HG03060 (cell line): Measurements from ENCODE around the gene DOCK9.

Experiments
- ATAC-seq: cut with Tn5 transposase; IDR thresholded peaks from one replicate; pipeline ENCODE4 v1.9.1; 2021; ENCODE audit warnings: low read depth, moderate number of reproducible peaks; ENCODE audit not compliant: unreplicated experiment

The DOCK9 gene

DNA sequence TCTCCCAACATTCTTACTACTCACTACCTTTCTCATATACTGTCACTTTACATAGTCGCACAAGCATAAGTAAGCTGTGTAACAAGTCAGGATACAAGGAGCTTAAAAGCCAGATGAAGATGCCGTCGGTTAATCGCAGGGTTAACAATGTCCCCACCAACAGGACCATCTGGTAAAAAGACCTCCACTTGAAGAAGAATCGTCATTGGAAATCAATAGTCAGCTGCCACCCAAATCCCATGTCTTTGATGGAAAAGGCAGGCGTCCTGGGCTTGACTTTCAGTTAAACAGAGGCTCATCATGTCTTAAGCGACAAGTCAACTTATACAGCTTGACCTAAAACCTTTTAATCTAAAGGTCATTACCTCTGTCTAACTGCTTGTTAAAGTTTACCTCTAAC lies 27.2 kb downstream of the DOCK9 start:
- ATAC-seq: no peak

DNA sequence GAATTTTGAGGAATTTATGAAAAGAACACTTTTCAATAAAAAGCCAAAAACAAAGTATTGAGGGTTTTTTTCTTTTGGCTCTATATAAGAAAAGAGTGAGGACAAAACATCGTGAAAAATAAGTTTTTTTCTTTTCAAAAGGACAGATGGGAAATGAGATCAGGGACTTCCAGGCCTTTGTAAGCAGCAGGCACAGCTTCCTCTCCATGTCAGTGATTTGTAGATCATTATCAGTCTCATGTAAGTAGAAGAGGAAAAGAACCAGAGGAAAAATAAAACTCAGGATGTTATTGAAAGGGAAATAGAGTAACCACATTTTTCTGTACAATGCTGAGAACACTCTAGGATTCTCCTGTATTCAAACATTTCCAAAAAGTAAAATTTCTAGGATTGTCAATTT lies 29.9 kb downstream of the DOCK9 start:
- ATAC-seq: no peak

DNA sequence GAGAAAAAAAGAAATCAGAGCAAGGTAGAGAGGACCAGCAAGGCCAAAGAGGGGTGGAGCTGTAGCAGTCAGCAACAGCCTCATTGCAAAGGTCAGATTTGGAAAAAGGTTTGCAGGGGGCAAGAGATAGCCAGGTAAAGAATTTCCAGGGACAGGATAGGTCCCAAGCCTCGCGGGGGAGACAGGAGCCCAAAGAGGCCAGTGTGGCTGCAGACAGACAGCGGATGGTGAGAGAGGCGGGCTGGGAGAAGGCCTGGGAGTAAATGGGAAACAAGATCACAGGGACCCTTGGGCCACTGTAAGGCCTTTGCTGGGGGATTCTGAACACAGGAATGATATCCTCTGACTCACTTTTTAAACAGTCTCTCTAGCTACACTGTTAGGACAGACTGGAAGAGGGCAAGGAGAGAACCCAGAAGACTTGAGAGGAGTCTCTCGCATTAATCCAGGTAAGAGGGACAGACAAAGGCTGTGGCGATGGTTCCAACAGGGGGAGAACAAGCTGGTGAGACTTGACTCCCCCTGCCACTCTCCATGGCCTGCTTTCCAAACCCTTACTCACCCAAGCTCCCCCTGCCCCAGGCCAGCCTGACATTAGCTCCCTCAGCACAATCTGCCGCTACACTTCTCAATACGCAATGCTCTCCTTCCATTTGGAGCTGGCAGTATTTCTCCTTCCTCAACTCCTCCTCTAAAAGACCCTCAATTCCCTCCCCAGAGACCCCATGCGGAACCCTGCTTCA lies 31.8 kb downstream of the DOCK9 start:
- ATAC-seq: no peak

DNA sequence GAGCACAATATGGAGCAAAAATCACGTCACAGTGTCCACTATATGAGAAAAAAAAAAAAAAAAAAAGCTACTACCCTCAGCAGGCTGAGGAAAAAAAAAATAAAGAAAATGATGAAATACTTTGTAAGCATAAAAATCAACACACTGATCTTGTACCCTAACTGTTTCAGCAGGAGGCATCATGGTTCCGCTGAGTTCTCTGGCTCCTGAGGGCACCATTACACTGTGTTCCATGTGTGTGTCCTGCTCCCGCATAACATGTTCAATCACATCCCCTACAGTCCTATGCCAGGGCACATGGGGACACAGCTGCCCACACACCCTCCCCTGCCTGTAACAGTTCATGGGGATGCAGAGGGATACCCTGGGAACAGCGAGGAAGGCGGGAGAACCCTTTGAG lies 33.5 kb downstream of the DOCK9 start:
- no peak for ATAC-seq

DNA sequence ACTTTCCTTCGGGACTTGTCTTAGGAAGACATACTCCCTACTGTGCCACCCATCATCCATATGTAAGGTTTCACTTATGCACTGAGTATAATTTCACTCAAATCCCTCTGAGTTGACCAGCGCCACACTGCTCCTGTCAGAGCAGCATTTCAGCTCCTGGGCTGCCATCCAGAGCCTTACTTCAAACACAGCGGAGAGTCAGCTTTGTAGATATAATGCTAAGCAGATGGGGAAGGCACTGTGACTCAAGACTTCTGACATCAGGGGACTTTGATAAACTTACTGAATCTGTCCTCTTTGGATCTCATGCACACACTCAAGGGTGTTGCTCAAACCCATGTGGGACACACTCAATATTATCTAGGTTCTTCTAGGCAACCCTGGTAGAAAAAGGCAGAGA lies 34.9 kb downstream of the DOCK9 start:
- ATAC-seq: no peak

DNA sequence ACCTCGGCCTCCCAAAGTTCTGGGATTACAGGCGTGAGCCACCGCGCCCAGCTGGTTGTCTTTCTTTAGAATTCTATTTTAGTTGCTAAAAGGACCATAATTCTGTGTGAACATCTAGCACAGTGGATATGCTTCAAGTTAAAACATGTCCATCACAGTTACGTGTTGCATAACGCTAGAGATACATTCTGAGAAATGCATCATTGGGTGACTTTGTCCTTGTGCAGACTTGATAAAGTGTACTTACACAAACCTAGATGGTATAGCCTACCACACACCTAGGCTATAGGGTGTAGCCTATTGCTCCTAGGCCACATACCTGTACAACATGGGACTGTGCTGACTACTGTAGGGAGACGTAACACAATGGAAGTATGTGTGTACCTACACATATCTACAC lies 35.4 kb downstream of the DOCK9 start:
- ATAC-seq: no peak

DNA sequence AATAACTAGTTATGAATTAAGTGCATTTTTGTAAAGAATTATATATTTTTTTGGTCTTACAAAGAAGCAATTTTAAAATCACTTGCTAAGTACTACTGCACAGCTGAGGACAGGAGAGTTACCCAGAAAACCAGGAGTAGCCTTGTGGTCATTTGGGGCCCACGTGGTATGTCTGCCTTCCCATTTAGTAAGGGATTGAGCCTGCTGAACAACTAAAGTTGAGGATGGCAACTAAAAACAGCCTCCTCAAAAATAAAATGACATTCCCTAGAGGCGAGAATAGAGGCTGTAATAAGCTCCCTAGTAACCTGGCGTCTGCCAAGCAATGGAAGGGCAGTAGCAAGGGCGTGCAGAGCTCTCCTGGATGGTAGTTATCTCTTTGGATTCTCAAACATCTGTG lies 36.3 kb downstream of the DOCK9 start:
- no peak for ATAC-seq

DNA sequence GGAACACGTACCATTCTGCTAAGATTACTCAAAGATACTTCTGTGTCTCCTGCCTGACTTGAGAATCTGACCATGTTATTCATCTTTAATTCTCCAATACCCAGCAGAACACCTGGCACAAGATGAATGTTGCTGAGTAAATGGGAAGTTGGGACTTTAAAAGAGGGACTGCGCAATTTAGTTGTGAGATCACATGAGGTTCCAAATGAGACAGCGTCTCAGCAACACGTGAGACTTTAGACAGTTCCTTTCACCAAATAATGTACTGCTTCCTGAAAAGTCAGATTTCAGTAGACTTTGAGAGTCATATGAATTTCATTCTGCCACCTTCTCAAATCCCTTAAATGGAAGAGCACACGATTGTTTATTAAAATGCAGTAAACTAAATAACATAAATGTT lies 36.7 kb downstream of the DOCK9 start:
- no peak for ATAC-seq

DNA sequence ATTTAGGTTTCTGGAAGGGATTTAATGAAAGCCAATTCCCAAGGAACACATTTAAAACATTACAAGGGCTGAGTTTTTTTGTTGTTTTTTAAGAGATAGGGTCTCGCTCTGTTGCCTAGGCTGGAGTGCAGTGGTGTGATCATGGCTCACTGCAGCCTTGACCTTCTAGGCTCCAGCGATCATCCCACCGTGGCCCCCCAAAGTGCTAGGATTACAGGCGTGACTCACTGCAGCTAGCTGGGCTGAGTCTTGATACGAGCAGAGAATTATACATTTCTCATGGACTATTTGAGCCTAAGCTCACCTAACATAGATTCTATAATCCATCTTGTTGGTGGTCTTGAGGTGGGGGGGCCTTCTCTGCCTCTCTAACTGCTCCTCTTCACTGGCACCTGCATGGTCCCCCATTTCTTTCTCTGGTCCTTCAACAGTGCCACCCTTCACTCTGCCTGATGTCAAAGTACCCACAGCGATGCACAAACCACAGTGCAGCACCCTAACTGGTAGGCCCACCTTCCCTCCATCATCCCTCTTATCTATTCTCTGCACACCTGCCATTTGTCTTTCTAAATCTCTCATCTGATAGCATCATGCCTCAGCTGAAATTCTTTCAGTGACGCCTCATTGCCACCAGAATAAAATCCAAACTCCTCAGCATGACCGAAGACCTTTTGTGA lies 37.4 kb downstream of the DOCK9 start:
- ATAC-seq: no peak

DNA sequence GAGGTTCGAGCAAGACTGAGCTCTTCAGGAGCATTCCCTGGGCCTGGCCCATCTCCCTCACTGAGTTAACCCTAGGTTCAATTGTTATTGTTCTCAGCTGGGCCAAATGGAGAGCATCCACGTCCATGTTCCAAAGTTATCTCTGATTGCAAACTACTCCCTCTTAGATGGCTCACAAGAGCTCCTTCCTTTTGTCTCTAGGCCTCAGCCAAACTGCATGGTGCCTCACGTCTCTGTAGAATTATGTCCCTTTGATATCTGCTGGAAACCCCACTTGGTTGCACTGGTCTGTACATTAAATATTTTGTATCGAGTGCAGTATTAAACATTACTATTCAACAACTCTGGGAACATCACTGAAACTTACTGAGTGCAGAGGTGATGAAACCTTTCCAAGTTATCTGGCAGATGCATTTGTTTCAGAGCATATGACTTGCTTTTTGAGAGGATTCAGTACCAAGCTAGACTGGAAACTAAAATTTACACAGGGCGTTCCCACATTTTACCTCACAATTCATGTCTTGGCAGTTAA lies 38.1 kb downstream of the DOCK9 start:
- no peak for ATAC-seq

DNA sequence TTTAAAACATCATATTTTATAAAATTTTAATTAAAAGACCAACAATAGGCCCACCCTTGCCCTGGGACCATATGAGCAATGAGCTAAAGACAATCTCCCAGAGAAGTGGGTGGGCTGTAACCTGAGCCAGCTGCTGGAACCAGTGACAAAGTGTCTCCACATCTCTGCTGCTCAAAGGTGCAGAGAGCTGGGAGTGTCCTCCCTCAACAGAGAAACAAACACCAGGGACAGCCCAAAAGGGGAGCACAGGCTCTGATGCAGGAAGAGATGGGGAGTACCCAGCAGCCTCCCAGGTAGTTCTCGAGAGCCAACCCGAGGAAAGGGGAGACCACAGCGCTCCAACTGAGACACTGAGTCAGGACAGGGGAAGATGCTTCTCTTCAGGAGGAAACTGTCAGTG lies 39.1 kb downstream of the DOCK9 start:
- ATAC-seq: no peak

DNA sequence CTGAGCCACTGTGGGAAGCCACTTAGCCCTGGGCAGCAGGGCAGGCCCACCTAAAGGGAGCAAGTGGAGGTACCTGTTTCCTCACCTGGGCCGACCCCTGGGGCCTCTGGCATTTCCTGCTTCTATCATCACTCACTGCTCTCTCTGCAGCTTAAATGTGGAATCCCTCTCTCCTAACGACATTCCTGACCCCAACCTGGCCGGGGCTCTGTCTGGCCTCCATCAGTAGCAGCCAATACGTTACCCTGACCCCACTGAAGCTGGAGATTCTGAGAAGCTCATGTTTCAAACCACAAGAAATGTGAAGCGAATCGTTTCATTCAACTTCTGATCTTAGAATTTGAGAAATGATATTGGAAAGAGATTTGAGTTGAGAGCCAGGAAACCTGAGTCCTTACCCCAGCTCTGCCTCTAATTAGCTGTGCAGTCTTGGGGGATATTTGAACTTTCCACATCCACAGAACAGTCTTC lies 39.9 kb downstream of the DOCK9 start:
- no peak for ATAC-seq

DNA sequence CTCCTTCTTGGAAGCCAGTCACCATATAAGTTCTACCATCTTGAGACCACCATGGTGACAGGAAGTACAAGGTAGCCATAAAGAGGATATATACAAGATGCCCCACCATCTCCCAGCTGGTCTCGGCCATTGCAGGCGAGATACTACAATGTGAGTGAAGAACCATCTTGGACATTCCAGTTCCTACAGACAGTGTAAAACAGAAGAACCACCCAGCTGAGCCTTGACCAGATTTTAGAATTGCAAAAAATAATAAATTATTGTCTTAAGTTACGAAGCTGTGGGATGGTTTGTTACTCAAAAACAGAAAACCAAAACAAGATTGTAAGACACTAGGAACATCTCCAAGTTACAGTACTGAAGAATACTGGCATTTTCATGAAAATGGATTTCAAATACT lies 43.6 kb downstream of the DOCK9 start:
- ATAC-seq: no peak

DNA sequence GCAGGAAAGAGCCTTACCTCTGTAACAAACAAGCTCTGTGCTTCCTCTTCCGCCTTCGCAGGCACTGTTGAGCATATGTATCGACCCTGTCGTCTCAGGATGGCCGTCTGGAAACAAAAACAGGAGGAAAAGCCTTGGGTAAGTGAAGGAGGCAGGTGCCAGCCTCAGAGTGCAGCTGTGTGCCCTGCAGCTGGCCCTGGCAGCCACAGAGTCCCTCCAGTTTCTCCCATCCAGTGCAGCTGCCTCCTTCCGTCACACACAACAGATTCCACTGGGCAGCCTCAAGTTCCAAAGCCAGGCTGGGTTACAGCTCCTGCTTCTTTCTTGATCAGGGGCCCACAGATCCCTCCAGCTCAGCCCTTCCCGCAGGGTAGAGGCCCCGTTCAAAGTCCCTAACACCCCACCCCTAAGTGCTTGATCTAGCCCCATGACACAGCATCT lies 47.7 kb downstream of the DOCK9 start:
- no peak for ATAC-seq

DNA sequence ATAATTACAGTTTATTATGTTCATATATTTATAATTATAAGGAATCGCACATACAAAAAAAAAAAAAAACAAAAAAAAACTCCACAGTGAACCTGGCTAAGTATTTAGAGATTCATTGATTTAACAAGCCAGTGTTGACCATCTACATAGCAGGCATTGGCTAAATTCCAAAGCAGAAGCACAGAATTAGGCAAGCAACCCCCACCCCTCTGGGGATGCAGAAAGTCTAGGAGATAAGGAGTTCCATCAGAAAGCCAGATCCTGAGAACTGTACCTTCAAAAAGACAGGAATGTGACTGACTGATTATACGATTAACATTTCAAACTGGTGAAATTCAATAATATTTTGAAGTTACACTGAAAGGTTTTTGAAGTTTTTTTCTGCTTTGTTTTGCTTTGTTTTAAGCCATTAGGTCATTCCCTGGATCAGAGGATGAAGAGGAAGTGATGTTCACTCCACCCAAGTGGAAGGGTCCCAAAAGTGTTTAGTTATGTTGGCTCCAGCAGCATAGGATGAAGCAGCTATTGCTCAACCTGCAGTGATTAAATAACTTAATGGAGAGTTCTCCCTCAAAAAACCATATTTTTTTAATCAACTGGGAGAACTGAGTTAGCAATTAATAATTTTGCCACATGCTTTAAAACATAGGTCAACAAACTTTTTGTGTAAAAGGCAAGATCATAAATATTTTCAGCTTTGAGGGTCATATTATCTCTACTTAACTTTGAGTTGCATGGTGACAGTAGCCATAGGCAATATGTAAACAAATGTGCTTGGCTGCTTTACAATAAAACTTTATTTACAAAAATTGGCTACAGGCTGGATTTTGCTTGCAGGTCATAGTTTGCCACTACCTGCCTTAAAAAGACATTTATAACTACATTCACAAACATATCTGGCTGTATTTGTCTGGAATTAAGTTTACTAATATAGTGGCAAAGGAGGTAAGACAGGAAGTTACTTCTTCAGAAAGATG lies 49.6 kb downstream of the DOCK9 start:
- ATAC-seq: no peak

DNA sequence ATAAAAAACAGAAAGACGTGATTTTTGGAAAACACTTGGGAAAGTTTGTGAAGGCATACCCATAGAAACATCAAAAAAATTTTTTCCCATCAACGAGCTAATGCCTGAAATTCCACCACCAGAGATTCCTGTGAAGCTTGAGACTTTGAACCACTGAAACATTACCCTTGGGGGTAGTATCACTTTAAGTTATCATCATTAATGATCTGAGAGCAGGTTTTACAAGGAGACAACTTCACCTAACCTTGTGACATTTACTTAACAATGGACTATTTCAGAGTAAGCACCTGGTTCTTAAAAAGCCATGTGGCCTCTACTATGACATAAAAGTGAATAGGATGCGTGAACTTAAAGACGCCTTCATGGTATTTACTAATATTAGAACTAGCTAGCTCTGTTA lies 51.9 kb downstream of the DOCK9 start:
- no peak for ATAC-seq

DNA sequence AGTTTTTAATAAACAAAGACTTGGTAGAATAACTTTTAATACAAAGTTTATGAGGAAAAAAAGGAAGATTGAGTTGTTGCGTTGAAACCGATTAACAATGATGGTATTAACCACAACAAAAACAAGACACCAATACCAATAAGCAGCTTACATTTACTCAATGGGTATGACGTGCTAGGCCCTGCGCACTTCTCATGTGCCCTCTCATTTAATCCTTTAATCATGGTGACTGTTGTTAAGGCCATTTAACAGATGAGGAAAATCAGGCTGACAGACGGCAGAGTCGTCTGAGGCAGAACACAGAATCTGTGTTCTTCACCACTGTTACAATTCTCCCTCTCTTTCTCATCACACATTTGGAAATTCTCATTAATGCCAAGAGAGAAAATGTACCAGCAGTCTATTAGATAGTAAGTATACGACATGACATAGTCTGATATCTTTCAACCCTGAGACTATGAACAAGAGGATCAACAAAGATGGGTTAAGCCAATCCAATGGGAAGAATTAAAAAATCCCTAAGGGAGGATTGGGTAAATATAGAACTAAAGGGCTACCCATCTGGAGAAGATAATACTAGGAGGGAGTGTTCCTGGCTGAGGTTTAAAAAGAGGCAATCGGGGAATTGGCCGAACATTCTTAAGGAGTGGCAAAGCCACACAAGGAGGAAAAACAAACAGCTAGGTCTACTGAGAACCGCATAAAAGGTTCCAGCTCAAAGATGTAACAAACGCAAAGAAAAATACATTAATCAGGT lies 54.0 kb downstream of the DOCK9 start:
- no peak for ATAC-seq

DNA sequence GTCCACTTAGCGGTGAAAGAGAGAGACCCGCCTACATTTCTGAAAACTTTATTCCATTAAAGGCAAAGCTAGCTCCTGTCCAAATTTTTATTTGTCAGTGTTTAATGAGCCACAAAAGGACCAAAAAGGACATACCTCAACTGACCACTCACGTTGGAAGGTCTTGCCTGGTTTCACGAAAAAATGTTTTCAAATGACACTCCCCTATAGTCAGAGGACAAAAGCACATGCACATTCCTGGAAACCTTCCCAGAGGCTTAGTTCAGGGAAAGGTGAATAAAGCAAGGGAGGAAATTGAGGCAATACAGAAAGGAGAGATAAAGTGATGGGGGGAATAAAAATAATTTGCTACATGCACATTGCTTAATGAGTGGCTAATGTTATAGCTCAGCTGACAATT lies 55.6 kb downstream of the DOCK9 start:
- ATAC-seq: no peak

DNA sequence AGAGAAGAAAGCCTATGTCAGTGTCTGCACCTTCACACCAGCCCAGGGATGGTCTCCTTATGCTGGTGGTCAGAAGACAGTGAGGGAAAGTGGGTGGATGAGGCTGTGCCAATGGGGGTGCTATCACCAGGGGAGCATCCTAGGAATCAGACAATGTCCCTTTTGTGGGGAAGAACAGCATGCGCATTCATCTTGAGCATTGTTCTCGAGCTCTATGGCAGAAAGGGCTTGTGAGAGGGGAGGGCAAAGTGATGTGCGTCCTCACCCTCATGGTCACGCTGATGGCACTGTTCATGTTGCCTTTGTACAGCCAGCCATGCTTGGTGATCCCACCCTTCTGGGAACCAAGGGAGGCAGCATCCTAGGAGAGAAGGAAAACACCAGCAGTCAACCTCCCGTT lies 56.1 kb downstream of the DOCK9 start:
- ATAC-seq: no peak

DNA sequence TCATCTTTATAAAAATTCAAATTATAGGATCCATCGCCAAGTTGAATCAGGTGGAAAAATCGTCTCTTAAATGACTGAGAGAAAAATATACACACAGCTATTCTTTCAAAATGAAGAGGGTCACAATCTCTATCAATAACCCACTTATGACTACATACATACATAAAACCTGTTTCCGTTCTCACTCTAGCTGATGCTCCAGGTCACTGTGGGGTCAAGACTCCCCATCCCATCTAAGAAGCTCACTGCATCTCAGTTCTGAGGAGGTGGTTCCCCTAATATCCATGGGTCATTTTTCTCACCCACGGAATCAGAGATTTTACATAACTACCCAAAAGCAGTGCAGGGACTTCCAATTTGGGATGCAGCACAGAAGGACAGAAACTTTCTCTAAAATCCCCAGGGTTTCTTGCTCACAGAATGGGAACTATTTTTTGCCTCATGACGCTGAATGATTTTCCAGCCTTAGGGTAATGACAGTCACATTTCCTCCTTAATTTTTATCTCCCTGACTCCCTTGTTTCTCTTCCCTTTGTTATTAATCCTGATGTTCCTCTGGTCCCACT lies 56.8 kb downstream of the DOCK9 start:
- no peak for ATAC-seq
